Small intestine (tissue), 7 donors: ENCODE measurements around the gene SGCE. TPM values are rescaled to one million over a fixed set of nuclear protein-coding genes. Genes with fewer than 3 reads are reported as not detected.
A peak's percentile ranks its signal among the peaks of the same experiment; 100 is the strongest.

Experiments
- DNase-seq, 2 donors: peaks; one replicate each; pipeline versions ENCODE4 v3.0.0 to v3.0.0-alpha.2; 2013
- FAIRE-seq: peaks from 2 replicates; lab custom pipeline; 2012; peaks lifted over from hg19 to GRCh38; lab: Jason Lieb, UNC
- H3K27ac ChIP-seq, 3 donors: one replicate each; pipeline ENCODE4 v1.5.1; 2013; ENCODE audit warnings: low read length in 2 of 3, mild to moderate bottlenecking in 2 of 3, control low read depth in 1 of 3, inconsistent platforms in 1 of 3, low read depth in 1 of 3, moderate library complexity in 1 of 3
- H3K27me3 ChIP-seq, 3 donors: one replicate each; pipeline ENCODE4 v1.6.1; 2013; ENCODE audit warnings: low read length in 3 of 3, inconsistent platforms in 1 of 3; ENCODE audit not compliant: control insufficient read depth in 3 of 3, insufficient read depth in 3 of 3
- H3K36me3 ChIP-seq, 3 donors: one replicate each; pipeline ENCODE4 v1.6.1; 2013; ENCODE audit warnings: low read length in 3 of 3, inconsistent platforms in 1 of 3, low read depth in 1 of 3, mild to moderate bottlenecking in 1 of 3, moderate library complexity in 1 of 3; ENCODE audit not compliant: control insufficient read depth in 3 of 3, insufficient read depth in 2 of 3
- H3K4me1 ChIP-seq, 3 donors: one replicate each; pipeline ENCODE4 v1.6.1; 2013; ENCODE audit warnings: low read length in 2 of 3, inconsistent platforms in 1 of 3, low read depth in 1 of 3, mild to moderate bottlenecking in 1 of 3, moderate library complexity in 1 of 3; ENCODE audit not compliant: control insufficient read depth in 3 of 3, insufficient read depth in 2 of 3
- H3K4me3 ChIP-seq, 3 donors: one replicate each; pipeline ENCODE4 v1.5.1; 2013; ENCODE audit warnings: low read length in 3 of 3, control low read depth in 1 of 3, inconsistent platforms in 1 of 3, low read depth in 1 of 3, mild to moderate bottlenecking in 1 of 3, moderate library complexity in 1 of 3
- H3K9me3 ChIP-seq, 2 donors: one replicate each; pipeline ENCODE4 v1.6.1; 2013; ENCODE audit warnings: low read depth in 1 of 2, low read length in 1 of 2; ENCODE audit not compliant: control insufficient read depth in 2 of 2, insufficient read depth in 1 of 2
- WGBS, 3 donors: extraction: QIAGEN DNeasy Blood & Tissue Kit; methylation state at CpG; one replicate each; pipeline ENCODE4 v1.1.7; 2013; 5-methylcytosine and 5-hydroxymethylcytosine counted together
- polyA plus RNA-seq, 4 donors: library from polyadenylated mRNA; stranded (reverse) in 3 of 4; unstranded in 1 of 4; fragments of 200-250 nt in 3 of 4; fragments of 120-200 nt in 1 of 4; gene quantifications; one replicate each; pipeline versions ENCODE4 v1.2.1 to v1.2.3, GENCODE V29; 2013
- donor health status: healthy with polysubstance abuse.
- donor health status: control.
- donor health status: control.
- donor health status: Bipolar disorder and iron deficiency.
- donor health status: healthy.

Gene SGCE
- polyA plus RNA-seq, 4 donors = 5.9 to 16.8 (median 16.1) TPM; not detected in 1

- Histone ChIP-seq H3K9me3 (no peaks in the 10 kb centered on the region), H3K4me3 (no peak overlapping the region), H3K36me3 (no peaks in the 10 kb centered on the region), H3K27me3 (no peaks in the 10 kb centered on the region), H3K27ac (no peak overlapping the region), H3K4me1 (no peaks in the 10 kb centered on the region)
- 73 to 86% (median 74%) methylated on average over 3 of the region's 3 CpGs for WGBS, 3 donors
- FAIRE-seq = no peak
- DNase-seq = no peak
Measured at GRCh38 chr7:94643771-94644545, 12.0 kb downstream of the SGCE start.

- no peaks in the 10 kb centered on the region for H3K9me3 ChIP-seq
- H3K4me3 ChIP-seq = no peak overlapping the region
- no peaks in the 10 kb centered on the region for H3K36me3 ChIP-seq
- 60 to 81% (median 60%) methylated on average over 2 of the region's 2 CpGs for WGBS, 3 donors
- H3K27me3 ChIP-seq = no peaks in the 10 kb centered on the region
- no peak overlapping the region for H3K27ac ChIP-seq
- no peak for FAIRE-seq
- H3K4me1 ChIP-seq = no peaks in the 10 kb centered on the region
- no peak for DNase-seq
Measured at GRCh38 chr7:94642838-94643653, 12.9 kb downstream of the SGCE start.

GRCh38 chr7:94639384-94639783 is 16.5 kb downstream of the SGCE start:
- FAIRE-seq (no peak), DNase-seq (no peak)
- Histone ChIP-seq H3K27me3 (peaks cover 0 to 2% (median 0%) of the 10 kb centered on the region in 3 donors), H3K4me1 (no peaks in the 10 kb centered on the region), H3K36me3 (no peaks in the 10 kb centered on the region), H3K9me3 (no peaks in the 10 kb centered on the region), H3K27ac (no peak overlapping the region), H3K4me3 (no peak overlapping the region)
- WGBS, 3 donors = 87 to 91% (median 91%) methylated on average over 1 of the region's 1 CpG

- Histone ChIP-seq H3K9me3 (no peaks in the 10 kb centered on the region), H3K27ac (no peak overlapping the region), H3K36me3 (no peaks in the 10 kb centered on the region), H3K4me3 (no peak overlapping the region), H3K27me3 (peaks cover 0 to 2% (median 0%) of the 10 kb centered on the region in 3 donors), H3K4me1 (no peaks in the 10 kb centered on the region)
- DNase-seq (no peak), FAIRE-seq (no peak)
Measured at GRCh38 chr7:94635687-94636086, 20.2 kb downstream of the SGCE start.

- 91 to 95% (median 95%) methylated on average over 6 of the region's 6 CpGs for WGBS, 3 donors
- no peak overlapping the region for H3K27ac ChIP-seq
- no peak for FAIRE-seq
Measured at GRCh38 chr7:94634502-94634901, 21.4 kb downstream of the SGCE start.

GRCh38 chr7:94633687-94634086 is 22.2 kb downstream of the SGCE start:
- 84 to 89% (median 84%) methylated on average over 2 of the region's 2 CpGs for WGBS, 3 donors
- no peak overlapping the region for H3K4me3 ChIP-seq
- no peaks in the 10 kb centered on the region for H3K9me3 ChIP-seq
- FAIRE-seq (no peak), DNase-seq (no peak)
- H3K4me1 ChIP-seq = no peaks in the 10 kb centered on the region
- H3K27me3 ChIP-seq = peaks cover 0 to 2% (median 0%) of the 10 kb centered on the region in 3 donors
- H3K27ac ChIP-seq = no peak overlapping the region
- H3K36me3 ChIP-seq = no peaks in the 10 kb centered on the region

More at GRCh38 chr7:94634502-94634901, 21.4 kb downstream of the SGCE start:
- DNase-seq = no peak
- H3K9me3 ChIP-seq = no peaks in the 10 kb centered on the region
- H3K4me1 ChIP-seq = no peaks in the 10 kb centered on the region
- H3K27me3 ChIP-seq = peaks cover 0 to 2% (median 0%) of the 10 kb centered on the region in 3 donors
- no peak overlapping the region for H3K4me3 ChIP-seq
- no peaks in the 10 kb centered on the region for H3K36me3 ChIP-seq

- H3K4me1 ChIP-seq = no peaks in the 10 kb centered on the region
- 63 to 81% (median 76%) methylated on average over 4 of the region's 4 CpGs for WGBS, 3 donors
- no peaks in the 10 kb centered on the region for H3K9me3 ChIP-seq
- H3K36me3 ChIP-seq = no peaks in the 10 kb centered on the region
- no peak overlapping the region for H3K4me3 ChIP-seq
- H3K27me3 ChIP-seq = peaks cover 0 to 2% (median 0%) of the 10 kb centered on the region in 3 donors
- FAIRE-seq = no peak
- no peak overlapping the region for H3K27ac ChIP-seq
- peak in 1 of 2 donors; percentile 7 for DNase-seq
Measured at GRCh38 chr7:94633014-94633341, 23.0 kb downstream of the SGCE start.

- no peak for DNase-seq
- FAIRE-seq = no peak
- Histone ChIP-seq H3K4me1 (no peaks in the 10 kb centered on the region), H3K4me3 (no peak overlapping the region), H3K27me3 (peaks cover 0 to 2% (median 0%) of the 10 kb centered on the region in 3 donors), H3K9me3 (no peaks in the 10 kb centered on the region), H3K36me3 (no peaks in the 10 kb centered on the region), H3K27ac (no peak overlapping the region)
- 44 to 51% (median 49%) methylated on average over 5 of the region's 5 CpGs for WGBS, 3 donors
Measured at GRCh38 chr7:94632338-94633013, 23.5 kb downstream of the SGCE start.
